HG03460 (cell line): ENCODE results near the gene GPR62.

ENCODE experiments used
- ATAC-seq: cut with Tn5 transposase; IDR thresholded peaks from one replicate; pipeline ENCODE4 v1.9.1; 2021; ENCODE audit not compliant: unreplicated experiment

GPR62 gene

DNA sequence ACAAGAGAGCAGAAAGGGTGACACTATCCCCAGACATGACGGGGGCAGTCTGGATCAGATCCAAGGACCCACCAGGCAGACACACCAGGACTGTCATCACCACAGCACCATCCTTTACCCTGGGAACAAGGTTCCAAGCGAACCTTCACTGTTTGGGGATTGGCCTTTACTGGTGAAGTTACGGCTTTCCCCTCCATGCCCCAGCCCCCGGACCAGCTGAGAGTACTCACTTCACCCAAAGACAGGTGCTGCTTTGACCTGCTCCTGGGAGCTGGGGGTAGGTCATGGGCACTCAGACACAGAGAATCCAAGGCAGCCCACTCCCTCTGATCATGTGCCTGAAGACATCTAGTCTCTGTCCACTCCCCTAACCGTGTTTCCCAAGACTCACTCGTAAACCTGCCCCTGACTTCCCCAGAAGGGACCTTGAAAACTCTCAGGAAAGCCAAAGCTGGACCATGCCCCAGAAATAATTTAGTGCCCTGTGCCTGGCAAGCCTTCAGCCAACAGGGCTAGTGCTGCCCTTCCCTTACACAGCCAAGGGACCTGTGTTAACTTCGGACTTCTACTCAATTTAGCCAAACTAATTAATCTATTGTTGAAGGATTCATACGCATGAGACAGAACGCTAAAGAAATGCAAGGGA lies 16.3 kb upstream of the GPR62 start:
- no peak for ATAC-seq

DNA sequence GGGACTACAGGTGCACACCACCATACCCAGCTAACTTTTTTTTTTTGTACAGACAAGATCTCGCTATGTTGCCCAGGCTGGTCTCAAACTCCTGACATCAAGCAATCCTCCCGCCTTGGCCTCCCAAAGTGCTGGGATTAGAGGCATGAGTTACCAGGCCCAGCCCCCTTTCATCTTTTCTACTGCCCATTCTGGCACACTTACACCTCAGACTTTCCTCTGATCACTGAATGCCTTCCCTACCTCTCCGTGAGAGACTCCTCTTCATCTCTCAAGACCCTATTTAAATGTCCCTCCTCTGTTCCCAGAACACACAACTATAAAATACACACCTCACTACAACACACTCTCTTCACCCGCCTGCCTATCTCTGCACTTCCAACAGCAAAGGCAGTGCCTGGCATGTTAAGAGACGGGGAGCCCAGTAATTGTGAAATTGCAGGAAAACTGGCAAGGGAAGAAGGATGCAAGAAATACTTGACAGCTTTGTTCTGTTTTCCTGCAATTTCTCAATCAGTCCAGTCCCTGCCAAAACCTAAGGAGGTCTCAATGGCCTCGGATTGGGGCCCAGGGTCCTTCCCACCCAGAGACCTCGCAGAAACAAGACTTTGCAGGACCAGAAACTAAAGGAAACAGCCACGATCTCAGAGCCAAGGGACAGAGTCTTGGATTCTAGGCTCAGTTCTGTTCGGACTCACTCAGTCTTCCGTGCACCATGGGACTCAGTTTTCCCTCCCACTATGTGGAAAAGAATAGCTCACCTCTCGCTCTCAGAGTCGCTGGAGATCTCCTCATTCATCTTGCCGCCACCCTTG lies 14.3 kb upstream of the GPR62 start:
- ATAC-seq = no peak

DNA sequence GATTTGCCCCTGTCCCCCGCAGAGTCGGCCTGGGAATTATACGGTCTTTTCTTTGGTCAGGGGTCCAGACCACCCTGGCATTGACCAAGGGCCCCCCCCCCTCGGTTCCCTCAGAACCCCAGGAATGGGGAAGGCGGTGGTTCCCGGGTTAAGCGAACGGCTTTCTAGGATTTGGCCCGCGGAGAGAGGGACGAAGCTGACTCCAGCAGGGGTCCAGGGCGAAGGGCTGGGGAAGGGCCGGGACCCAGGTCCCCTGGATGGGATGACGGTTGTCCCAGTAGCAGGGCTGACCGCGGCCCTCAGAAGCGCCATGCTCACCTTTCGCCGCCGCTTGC lies 13.8 kb upstream of the GPR62 start:
- no peak for ATAC-seq

DNA sequence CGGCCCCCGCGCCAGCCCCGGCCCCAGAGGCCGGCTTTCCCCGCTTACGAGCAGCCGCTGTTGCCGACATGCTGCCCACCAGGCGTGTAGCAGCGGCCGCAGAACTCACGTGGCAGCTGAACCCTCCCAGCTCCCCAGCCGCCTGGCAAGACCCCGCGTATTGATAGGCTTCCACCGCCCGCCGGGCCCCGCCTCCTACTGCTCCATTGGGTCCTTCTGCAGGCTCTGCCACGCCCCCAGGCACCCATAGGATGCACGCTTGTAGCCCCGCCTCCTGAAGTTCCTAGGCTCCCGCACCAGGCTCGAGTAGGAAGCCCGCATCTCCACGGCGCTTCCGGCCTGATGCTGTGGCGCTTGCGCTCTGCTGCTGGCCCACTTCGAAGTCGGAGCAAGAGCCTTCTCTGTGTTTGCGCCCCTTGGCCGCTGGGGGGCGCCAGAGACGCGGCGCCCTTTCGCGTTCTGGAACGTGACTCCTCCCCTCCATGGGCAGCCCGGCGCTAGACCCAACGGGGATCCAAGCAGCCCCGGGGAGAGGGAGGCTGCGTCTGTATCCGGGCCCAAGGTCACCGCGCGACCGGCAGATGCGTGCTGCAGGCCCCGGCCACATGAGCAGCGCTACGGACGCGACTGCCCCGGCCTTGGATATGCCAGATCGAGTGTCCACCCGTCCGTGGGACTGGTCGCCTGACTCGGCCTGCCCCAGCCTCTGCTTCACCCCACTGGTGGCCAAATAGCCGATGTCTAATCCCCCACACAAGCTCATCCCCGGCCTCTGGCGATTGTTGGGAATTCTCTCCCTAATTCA lies 13.2 kb upstream of the GPR62 start, which contains the start of the genes PARP3 and RRP9:
PARP3 (plus strand) TSS at position 566 of the 805 bp plus-strand sequence. CDS start 993 bp downstream, outside the sequence.
RRP9 (minus strand) TSS at position 107 of the 805 bp plus-strand sequence; CDS start at position 70, 37 bp downstream.
- ATAC-seq = peak; percentile 88

DNA sequence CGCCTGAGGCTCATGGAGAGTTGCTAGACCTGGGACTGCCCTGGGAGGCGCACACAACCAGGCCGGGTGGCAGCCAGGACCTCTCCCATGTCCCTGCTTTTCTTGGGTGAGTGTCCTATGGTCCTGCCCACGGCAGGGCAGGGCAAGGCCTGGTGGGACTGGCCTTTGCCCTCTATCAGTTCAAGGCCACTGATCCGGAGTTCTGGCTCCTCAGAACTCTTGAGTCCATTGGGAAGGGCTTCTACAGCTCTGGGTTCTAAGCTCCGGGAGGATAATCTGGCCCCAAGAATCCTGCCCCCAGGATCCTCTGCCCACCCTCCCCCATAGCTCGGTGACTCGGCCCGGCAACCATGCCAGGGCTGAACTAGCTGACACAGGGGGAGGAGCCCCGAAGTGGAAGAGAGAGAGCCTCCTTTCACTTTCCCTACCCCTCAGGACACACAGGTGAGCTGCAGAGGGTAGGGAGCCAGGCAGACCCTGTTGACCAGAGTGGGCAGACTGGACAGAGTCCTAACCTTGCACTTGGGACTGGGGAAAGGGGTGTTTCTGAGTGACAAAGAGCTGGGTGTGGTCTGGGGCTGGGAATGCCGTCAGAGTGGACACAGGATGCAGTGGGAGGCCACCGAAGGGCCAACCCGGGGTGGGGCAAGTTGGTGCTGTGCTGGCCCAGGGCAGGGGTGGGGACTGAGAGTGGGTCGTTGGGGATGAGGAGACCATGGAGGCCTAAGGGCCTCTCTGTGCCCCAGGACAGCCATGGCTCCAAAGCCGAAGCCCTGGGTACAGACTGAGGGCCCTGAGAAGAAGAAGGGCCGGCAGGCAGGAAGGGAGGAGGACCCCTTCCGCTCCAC lies 12.4 kb upstream of the GPR62 start:
- ATAC-seq = peak; percentile 29

- no peak for ATAC-seq
These were observed 11.5 kb upstream of the GPR62 start for GRCh38 chr3:51943451-51944391.

GRCh38 chr3:51944451-51945021 lies 10.6 kb upstream of the GPR62 start:
- no peak for ATAC-seq

DNA sequence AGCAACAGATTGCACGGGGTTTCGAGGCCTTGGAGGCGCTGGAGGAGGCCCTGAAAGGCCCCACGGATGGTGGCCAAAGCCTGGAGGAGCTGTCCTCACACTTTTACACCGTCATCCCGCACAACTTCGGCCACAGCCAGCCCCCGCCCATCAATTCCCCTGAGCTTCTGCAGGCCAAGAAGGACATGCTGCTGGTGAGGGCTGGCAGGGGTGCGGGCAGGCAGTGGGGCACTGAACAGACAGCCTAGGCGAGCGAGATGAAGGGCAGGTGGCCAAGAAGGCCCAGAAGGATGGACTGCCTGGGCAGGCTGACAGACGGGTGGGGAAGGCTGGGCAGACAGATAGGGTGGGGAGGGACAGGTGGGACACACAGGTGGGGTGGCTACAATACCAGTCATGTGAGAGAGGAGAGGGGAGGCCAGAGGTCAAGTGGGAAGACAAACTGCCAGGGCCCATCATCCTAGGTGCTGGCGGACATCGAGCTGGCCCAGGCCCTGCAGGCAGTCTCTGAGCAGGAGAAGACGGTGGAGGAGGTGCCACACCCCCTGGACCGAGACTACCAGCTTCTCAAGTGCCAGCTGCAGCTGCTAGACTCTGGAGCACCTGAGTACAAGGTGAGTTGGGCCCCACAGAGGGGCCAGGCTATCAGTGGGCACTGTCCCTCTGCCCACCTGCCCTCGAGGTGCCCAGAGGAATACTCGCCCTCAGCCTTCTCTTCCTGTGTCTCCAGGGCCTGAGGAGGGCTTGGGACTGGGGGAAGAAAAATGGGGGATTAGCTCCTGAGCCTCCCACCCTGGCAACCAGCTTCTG lies 9.9 kb upstream of the GPR62 start:
- no peak for ATAC-seq

GRCh38 chr3:51945926-51946705 lies 9.1 kb upstream of the GPR62 start:
- ATAC-seq = no peak

- ATAC-seq = no peak
These were observed 8.4 kb upstream of the GPR62 start for GRCh38 chr3:51946796-51947195.

DNA sequence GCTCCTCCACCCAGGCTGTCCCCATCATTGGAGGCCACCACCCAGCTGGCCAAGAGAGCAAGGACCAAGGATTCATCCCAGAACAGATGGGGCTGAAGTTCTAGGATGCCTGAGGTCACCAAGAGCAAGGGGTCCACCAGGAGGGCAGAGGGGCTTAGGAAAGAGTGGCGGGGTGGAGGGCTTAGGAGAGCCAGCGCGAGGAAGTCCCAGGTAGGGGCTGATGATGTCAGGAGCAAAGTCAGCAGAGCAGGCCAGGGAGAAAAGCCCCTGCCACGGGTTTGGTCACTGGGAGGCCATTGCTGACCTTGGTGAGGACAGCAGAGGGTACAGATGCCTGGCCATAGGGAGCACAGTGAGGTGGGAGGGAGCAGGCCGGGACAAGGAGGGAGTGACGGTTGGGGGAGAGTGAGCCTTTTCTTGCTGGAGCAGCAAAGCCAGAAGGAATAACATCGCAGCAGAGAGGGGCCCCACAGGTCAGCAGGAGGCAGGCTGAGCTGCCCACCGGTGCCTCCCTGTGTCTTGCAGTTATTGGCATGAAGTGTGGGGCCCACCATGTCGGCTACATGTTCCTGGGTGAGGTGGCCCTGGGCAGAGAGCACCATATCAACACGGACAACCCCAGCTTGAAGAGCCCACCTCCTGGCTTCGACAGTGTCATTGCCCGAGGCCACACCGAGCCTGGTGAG lies 7.8 kb upstream of the GPR62 start:
- ATAC-seq = no peak

DNA sequence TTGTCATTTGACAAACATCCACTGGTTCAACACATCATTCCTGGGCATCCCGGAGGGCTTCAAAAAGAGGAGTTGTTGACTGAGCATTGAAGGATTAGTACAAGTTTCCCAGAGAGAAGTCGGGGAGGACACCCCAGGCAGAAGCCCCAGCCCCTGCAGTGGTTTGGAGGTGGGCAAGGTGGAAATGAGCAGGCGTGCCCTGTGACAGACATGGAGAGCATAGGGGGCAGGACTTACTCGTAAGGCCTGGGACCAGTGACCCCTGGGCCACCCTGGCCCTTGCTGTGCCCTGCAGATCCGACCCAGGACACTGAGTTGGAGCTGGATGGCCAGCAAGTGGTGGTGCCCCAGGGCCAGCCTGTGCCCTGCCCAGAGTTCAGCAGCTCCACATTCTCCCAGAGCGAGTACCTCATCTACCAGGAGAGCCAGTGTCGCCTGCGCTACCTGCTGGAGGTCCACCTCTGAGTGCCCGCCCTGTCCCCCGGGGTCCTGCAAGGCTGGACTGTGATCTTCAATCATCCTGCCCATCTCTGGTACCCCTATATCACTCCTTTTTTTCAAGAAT lies 7.1 kb upstream of the GPR62 start:
- no peak for ATAC-seq

- no peak for ATAC-seq
These were observed 6.1 kb upstream of the GPR62 start for GRCh38 chr3:51949121-51949520.

DNA sequence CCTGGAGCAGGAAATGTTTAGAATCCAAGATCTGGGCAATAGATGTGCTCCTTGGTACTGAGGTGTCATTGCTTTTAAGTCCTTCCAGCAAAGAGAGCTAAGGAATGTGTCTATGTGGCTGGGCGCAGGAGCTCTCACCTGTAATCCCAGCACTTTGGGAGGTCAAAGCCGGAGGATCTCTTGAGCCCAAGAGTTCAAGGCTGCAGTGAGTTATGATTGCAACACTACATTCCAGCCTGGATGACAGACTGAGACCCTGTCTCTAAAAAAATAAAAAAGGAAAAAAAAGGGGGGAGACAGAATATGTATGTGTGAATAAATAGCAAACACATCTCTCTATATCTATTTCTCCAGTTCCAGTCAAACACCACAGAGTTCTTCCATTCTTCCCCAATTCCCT lies 4.3 kb upstream of the GPR62 start:
- no peak for ATAC-seq

GRCh38 chr3:51953445-51953844 lies 1.7 kb upstream of the GPR62 start:
- ATAC-seq = no peak

DNA sequence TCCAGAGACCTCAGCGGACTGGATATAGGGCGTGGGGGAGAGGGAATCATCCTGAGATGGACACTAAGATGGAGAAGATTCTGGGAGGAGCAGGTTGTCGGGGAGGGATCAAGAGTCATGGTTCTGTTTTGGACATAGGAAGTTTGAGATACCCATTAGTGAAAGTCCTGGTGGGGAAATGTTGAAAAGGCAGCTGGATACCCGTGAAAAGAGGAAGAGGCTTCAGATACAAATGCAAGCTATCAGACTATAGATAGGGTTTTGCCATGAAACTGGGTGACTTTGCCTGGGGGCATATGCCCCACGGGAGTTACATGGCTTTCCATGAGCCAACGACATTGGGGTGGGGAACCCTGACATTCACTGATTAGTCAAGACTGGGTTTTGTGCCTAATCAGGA lies 1.1 kb upstream of the GPR62 start:
- ATAC-seq = no peak

DNA sequence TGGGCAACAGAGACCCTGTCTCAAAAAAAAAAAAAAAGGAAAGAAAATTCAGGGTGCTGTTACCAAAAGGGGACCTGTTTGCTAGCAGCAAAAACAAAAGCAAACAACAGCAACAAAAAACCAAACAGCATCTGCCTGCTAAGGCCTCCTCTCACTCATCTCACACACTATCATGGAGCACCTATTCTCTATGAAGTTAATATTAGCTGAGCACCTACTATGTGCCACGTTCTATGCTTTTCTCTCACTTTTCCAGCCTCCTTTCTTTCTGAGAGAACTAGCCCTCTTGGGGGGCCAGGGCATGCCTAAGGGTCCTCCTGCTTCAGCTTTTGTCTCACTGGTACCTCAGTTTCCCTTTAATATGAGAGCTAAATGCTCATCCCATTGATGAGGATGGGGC lies 468 bp upstream of the GPR62 start:
- no peak for ATAC-seq
